IMR-90 (cell line): ENCODE measurements around the gene ERG28. TPM values are rescaled to one million over a fixed set of nuclear protein-coding genes. Genes with fewer than 3 reads are reported as not detected.

Experiments
- ATAC-seq: fragments of 200-7000 bp; cut with Tn5 transposase; 2 replicates; pipeline ENCODE4 v1.9.1; 2020; ENCODE audit warnings: low read depth, mild to moderate bottlenecking, moderate library complexity
- BruUV-seq: library from RNA; stranded (reverse); fragments of 400-500 nt; replicated peaks from 2 replicates; lab custom pipeline; 2021; lab: Mats Ljungman, UMichigan
- CTCF ChIA-PET: fragments of 300-600 bp; formaldehyde crosslinking; extraction: SDS; loops from one replicate; lab custom pipeline; 2021; ENCODE audit warnings: antibody characterized with exemption; lab: Yijun Ruan, JAX
- POLR2A ChIA-PET: fragments of 300-600 bp; sonication (Branson Sonifier 250); formaldehyde crosslinking; loops from one replicate; lab custom pipeline; 2022; ENCODE audit warnings: antibody characterized with exemption; ENCODE audit not compliant: unreplicated experiment; lab: Charles Lee
- DNase-seq: peaks from one replicate; pipeline ENCODE4 v3.0.0; 2013
- H2AFZ ChIP-seq: replicated peaks from 2 replicates; pipeline ENCODE3; 2013; ENCODE audit warnings: low read length, mild to moderate bottlenecking; ENCODE audit not compliant: poor library complexity
- H2AK5ac ChIP-seq: 2 replicates; pipeline ENCODE4 v1.6.1; 2013; ENCODE audit warnings: low read depth, low read length, inconsistent platforms
- H2AK9ac ChIP-seq: replicated peaks from 2 replicates; pipeline ENCODE3; 2013; ENCODE audit warnings: mild to moderate bottlenecking, low read depth, low read length, moderate library complexity; ENCODE audit not compliant: poor library complexity
- H2BK120ac ChIP-seq: 2 replicates; pipeline ENCODE4 v1.6.1; 2013; ENCODE audit warnings: low read depth, low read length, inconsistent platforms
- H2BK15ac ChIP-seq: 3 replicates; pipeline ENCODE4 v1.6.1; 2013; ENCODE audit warnings: low read depth, low read length, inconsistent platforms
- H2BK20ac ChIP-seq: 2 replicates; pipeline ENCODE4 v1.6.1; 2013; ENCODE audit warnings: low read depth, mild to moderate bottlenecking, inconsistent platforms, low read length, moderate library complexity
- H2BK5ac ChIP-seq: 2 replicates; pipeline ENCODE4 v1.6.1; 2013; ENCODE audit warnings: mild to moderate bottlenecking, low read depth, low read length, inconsistent platforms; ENCODE audit not compliant: poor library complexity, severe bottlenecking
- H3K14ac ChIP-seq: replicated peaks from 2 replicates; pipeline ENCODE4 v1.6.1; 2013; ENCODE audit warnings: low read depth, low read length, inconsistent platforms
- H3K18ac ChIP-seq: 2 replicates; pipeline ENCODE4 v1.6.1; 2013; ENCODE audit warnings: low read depth, low read length, control low read depth
- H3K23ac ChIP-seq: 2 replicates; pipeline ENCODE4 v1.6.1; 2013; ENCODE audit warnings: low read depth, low read length, inconsistent platforms
- H3K27ac ChIP-seq: 2 replicates; pipeline ENCODE4 v1.5.1; 2013; ENCODE audit warnings: mild to moderate bottlenecking, control low read depth, low read length; ENCODE audit not compliant: insufficient read depth
- H3K27me3 ChIP-seq: 2 replicates; pipeline ENCODE4 v1.6.1; 2013; ENCODE audit warnings: low read length; ENCODE audit not compliant: control insufficient read depth, insufficient read depth
- H3K36me3 ChIP-seq: 2 replicates; pipeline ENCODE4 v1.6.1; 2013; ENCODE audit warnings: low read length, mixed read lengths; ENCODE audit not compliant: control insufficient read depth, insufficient read depth
- H3K4ac ChIP-seq: 2 replicates; pipeline ENCODE4 v1.6.1; 2013; ENCODE audit warnings: low read depth, low read length, inconsistent platforms
- H3K4me1 ChIP-seq: 2 replicates; pipeline ENCODE4 v1.6.1; 2013; ENCODE audit warnings: low read length, mixed read lengths; ENCODE audit not compliant: control insufficient read depth, insufficient read depth
- H3K4me2 ChIP-seq: 2 replicates; pipeline ENCODE4 v1.6.1; 2013; ENCODE audit warnings: low read depth, mild to moderate bottlenecking, control low read depth, low read length, moderate library complexity
- H3K4me3 ChIP-seq: 2 replicates; pipeline ENCODE4 v1.5.1; 2013; ENCODE audit warnings: low read depth, mild to moderate bottlenecking, control low read depth, low read length, moderate library complexity; ENCODE audit not compliant: insufficient read depth
- H3K56ac ChIP-seq: 2 replicates; pipeline ENCODE4 v1.6.1; 2013; ENCODE audit warnings: low read length, inconsistent platforms; ENCODE audit not compliant: insufficient read depth; ENCODE audit errors: extremely low read depth
- H3K79me1 ChIP-seq, 2 experiments: 2 replicates each; pipeline ENCODE4 v1.6.1; 2013; ENCODE audit warnings: low read length in 2 of 2, inconsistent platforms in 1 of 2, low read depth in 1 of 2
- H3K9ac ChIP-seq: 2 replicates; pipeline ENCODE4 v1.6.1; 2013; ENCODE audit warnings: low read depth, low read length, control low read depth
- H3K9me1 ChIP-seq: 2 replicates; pipeline ENCODE4 v1.6.1; 2013; ENCODE audit warnings: low read length, inconsistent platforms; ENCODE audit not compliant: insufficient read depth
- H3K9me3 ChIP-seq: 2 replicates; pipeline ENCODE4 v1.6.1; 2013; ENCODE audit warnings: low read length; ENCODE audit not compliant: control insufficient read depth, insufficient read depth
- H4K20me1 ChIP-seq: 2 replicates; pipeline ENCODE4 v1.6.1; 2013; ENCODE audit warnings: low read length, inconsistent platforms; ENCODE audit not compliant: insufficient read depth
- H4K5ac ChIP-seq: 2 replicates; pipeline ENCODE4 v1.6.1; 2013; ENCODE audit warnings: mild to moderate bottlenecking, low read depth, low read length, control low read depth
- H4K8ac ChIP-seq, 2 experiments: 2 replicates each; pipeline ENCODE4 v1.6.1; 2013; ENCODE audit warnings: low read depth in 2 of 2, low read length in 2 of 2, control low read depth in 1 of 2, inconsistent platforms in 1 of 2
- H4K91ac ChIP-seq: 2 replicates; pipeline ENCODE4 v1.6.1; 2013; ENCODE audit warnings: low read depth, low read length, inconsistent platforms; ENCODE audit not compliant: insufficient read depth
- CTCF ChIP-seq: conservative IDR thresholded peaks from 2 replicates; pipeline ENCODE4 v1.5.1; 2012; ENCODE audit warnings: mild to moderate bottlenecking, low read depth, low read length, improper control_type of control experiment
- ELK1 ChIP-seq: fragments of 150-350 bp; IDR thresholded peaks from 2 replicates; pipeline ENCODE4 v1.6.1; 2016; ENCODE audit warnings: low read depth, mild to moderate bottlenecking, low read length, moderate library complexity, borderline replicate concordance
- NFE2L2 ChIP-seq: fragments of 150-350 bp; IDR thresholded peaks from 2 replicates; pipeline ENCODE4 v1.6.1; 2016; ENCODE audit warnings: low read depth, mild to moderate bottlenecking, low read length
- RFX5 ChIP-seq: IDR thresholded peaks from 2 replicates; pipeline ENCODE4 v1.8.0; 2012; ENCODE audit warnings: low read depth, mild to moderate bottlenecking, low read length, moderate library complexity
- WGBS, 2 experiments: methylation state at CpG; one replicate each; pipeline versions ENCODE4 v1.1.5 to v1.1.7; 2013; ENCODE audit warnings: missing lambda C conversion rate in 2 of 2; ENCODE audit not compliant: insufficient read length in 1 of 2; ENCODE audit errors: extremely low coverage in 2 of 2; 5-methylcytosine and 5-hydroxymethylcytosine counted together
- dilution Hi-C: fragments of 300-500 bp; cut with HindIII; formaldehyde crosslinking; loops from one replicate; pipeline ENCODE4 v1.14.3; 2018; ENCODE audit warnings: low sequenced_read_pairs; ENCODE audit not compliant: unreplicated experiment
- in situ Hi-C: fragments of 300-500 bp; cut with MboI; formaldehyde crosslinking; loops from 3 replicates; pipeline ENCODE4 v1.14.3; 2019; ENCODE audit warnings: low sequenced_read_pairs, inconsistent platforms, mixed read lengths
- intact Hi-C: fragments of 100-400 bp; cut with micrococcal nuclease; formaldehyde crosslinking; loops from 2 replicates; pipeline ENCODE4 v1.10.0; 2022
- polyA plus RNA-seq, 3 experiments: library from polyadenylated mRNA; depleted of rRNA; stranded (reverse); fragments of >200 nt; gene quantifications; 2 replicates each; pipeline ENCODE4 v1.2.3, GENCODE V29; 2012; ENCODE audit warnings: low replicate concordance in 1 of 3
- total RNA-seq: library from RNA; depleted of rRNA; stranded (reverse); fragments of >200 nt; gene quantifications from 2 replicates; pipeline ENCODE4 v1.2.3, GENCODE V29; 2012

ERG28 gene
- total and polyA plus RNA-seq, 2 of the 4 experiments (the other 2 are of a cell fraction): 0.90 to 15.4 TPM

DNA sequence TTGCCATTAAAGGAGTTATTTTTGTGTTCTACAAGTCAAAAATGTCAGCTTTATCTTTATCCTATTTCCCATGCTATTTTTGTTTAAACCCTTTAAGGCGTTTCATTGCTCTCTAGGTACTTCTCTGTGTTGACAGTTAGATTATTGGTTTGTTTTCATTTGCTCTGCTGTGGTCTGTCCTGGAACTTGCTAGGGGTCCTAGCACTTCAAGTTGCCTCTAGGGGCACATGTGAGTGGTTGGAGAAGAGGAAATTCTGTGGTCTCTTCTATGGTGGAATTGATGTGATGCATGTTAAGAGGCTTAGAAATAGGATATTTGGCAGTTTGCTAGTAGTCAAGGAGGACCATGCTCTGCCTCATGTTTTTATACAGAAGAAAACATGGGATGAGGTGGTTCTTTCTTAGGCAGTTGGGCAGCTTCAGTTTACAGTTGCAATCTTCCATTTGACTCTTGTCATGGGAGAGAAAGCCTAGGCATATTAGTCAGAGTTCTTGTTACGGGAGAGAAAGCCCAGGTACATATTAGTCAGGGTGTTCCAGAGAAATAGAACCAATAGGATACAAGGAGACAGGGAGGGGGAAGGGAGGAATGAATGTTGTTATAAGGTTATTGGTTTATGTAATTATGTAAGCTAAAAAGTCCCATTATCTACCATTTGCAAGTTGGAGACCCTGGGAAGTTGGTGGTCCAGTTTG is 14.7 kb upstream of the ERG28 start:
- ATAC-seq: no peak
- CTCF ChIA-PET: interaction anchor here (0.6 kb wide), 1 partner anchor 543 kb away, joined by 3 read pairs; no protein-coding TSS in a partner anchor

More for the DNA sequence above, 14.7 kb upstream of the ERG28 start:
- H2BK5ac ChIP-seq: no peak overlapping the region
- no peak overlapping the region for H2AFZ ChIP-seq
- H3K14ac ChIP-seq: no peak overlapping the region
- H2BK20ac ChIP-seq: no peak overlapping the region
- H3K23ac ChIP-seq: no peak overlapping the region
- no peak for DNase-seq
- no peak overlapping the region for H2BK120ac ChIP-seq
- no peaks in the 10 kb centered on the region for H3K27me3 ChIP-seq
- no peak overlapping the region for H4K8ac ChIP-seq
- intact Hi-C loops: no loop called here
- no peak overlapping the region for H2BK15ac ChIP-seq
- H3K4me2 ChIP-seq: no peak overlapping the region
- no peak overlapping the region for H3K9ac ChIP-seq
- H3K18ac ChIP-seq: no peak overlapping the region
- no peak overlapping the region for H3K27ac ChIP-seq
- in situ Hi-C loops: no loop called here
- POLR2A ChIA-PET: no interaction called here
- H3K4me3 ChIP-seq: no peak overlapping the region
- no TSS peak for BruUV-seq
- H4K20me1 ChIP-seq: no peaks in the 10 kb centered on the region
- WGBS, 2 experiments: no CpG with 5 or more reads among the region's 2 CpGs
- H2AK9ac ChIP-seq: no peak overlapping the region
- dilution Hi-C loops: no loop called here
- H3K9me3 ChIP-seq: no peaks in the 10 kb centered on the region
- H3K79me1 ChIP-seq: peaks cover 3 to 7% of the 10 kb centered on the region in 2 experiments; a peak in 3 of 4 replicates
- H3K9me1 ChIP-seq: no peaks in the 10 kb centered on the region
- TF ChIP-seq CTCF: no peak
- no peak for TF ChIP-seq NFE2L2
- TF ChIP-seq ELK1: no peak
- TF ChIP-seq RFX5: no peak
- no peak overlapping the region for H2AK5ac ChIP-seq
- H3K56ac ChIP-seq: no peak overlapping the region
- no peaks in the 10 kb centered on the region for H3K4me1 ChIP-seq
- no peak overlapping the region for H4K91ac ChIP-seq
- no peaks in the 10 kb centered on the region; the same call in 1 of the 2 replicates for H3K36me3 ChIP-seq
- H4K5ac ChIP-seq: no peak overlapping the region
- H3K4ac ChIP-seq: no peak overlapping the region
